Stimulated activated CD8-positive, alpha-beta memory T cell treated with anti-CD3 and anti-CD28 coated beads, Interleukin-15, amount 100 ng/mL, for 4 hours (primary cell): ENCODE data around the gene GRID1.
"Not testable (repeated sequence)": the region's sequence is repeated elsewhere in the genome, so short reads cannot be mapped to it uniquely, and the experiment has no call there.

Experiments used
- DNase-seq, 2 donors: peaks; one replicate each; pipeline ENCODE4 v3.0.0-alpha.2; 2020; ENCODE audit warnings: low read depth in 2 of 2

Gene GRID1

DNA sequence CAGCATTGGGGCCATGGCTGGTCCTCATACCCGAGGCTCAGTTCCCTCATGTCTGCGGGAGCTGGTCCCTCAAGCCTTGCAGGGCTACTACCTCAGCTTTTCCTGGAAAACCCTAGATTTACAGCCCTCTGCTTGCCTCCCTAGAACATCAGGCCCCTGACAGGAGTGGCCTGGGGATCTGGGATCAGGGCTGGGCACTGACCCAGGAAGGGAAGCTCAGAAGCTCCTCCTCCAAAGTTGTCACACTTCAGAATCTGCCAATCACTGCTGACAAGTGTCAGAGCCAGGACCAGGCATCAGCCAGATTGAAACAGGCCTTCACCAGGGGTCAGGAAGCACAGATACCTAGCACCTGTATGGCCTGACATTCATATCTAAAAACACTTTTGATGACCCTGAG, 115.2 kb downstream of the GRID1 start:
- DNase-seq, result no peak

- no peak for DNase-seq
Observed at GRCh38 chr10:86250399-86250798, 116.2 kb downstream of the GRID1 start.

DNA sequence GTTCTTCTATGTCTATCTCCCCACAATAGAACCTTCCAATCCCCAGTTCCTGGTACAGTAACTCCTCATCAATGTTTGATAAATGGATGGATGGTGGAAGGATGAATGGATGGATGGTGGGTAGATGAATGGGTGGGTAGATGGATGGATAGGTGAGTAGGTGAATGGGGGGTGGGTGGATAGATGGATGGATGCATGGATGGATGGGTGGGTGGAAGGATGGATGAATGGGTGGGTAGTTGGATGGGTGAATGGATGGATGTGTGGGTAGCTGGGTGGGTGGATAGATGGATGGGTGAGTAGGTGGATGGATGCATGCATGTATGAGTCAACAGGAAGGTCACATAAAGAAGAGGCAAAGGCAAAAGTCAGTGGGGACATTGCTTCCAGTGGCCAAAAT, 116.8 kb downstream of the GRID1 start:
- no peak for DNase-seq

- DNase-seq, result no peak
Observed at GRCh38 chr10:86248062-86248461, 118.5 kb downstream of the GRID1 start.

DNA sequence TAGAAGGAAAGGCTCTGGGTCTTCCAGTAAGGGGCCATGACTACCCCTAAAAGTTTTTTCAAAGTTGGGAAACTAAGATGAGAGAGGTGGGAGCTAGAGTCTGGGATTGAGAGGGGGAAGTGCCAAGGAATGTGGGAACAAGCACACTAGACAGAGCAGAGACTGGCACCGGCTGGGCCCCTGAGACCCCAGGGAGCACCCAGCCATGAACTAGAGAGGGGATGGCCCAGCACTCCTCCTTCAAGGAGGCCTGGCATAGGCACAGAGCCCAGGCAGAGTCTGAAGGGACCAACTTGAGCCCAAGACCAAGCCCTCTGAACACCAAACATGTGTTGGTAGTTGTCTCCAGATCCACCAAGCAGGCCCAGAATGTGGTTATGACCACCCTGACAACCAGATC, 119.0 kb downstream of the GRID1 start:
- no peak for DNase-seq

- no peak for DNase-seq
Observed at GRCh38 chr10:86247073-86247472, 119.5 kb downstream of the GRID1 start.

GRCh38 chr10:86246279-86246940, 120.2 kb downstream of the GRID1 start:
- DNase-seq, result no peak

GRCh38 chr10:86245015-86245394, 121.6 kb downstream of the GRID1 start:
- no peak for DNase-seq

- no peak for DNase-seq
Observed at GRCh38 chr10:86244297-86245014, 122.1 kb downstream of the GRID1 start.

GRCh38 chr10:86243651-86244155, 122.9 kb downstream of the GRID1 start:
- no peak for DNase-seq

DNA sequence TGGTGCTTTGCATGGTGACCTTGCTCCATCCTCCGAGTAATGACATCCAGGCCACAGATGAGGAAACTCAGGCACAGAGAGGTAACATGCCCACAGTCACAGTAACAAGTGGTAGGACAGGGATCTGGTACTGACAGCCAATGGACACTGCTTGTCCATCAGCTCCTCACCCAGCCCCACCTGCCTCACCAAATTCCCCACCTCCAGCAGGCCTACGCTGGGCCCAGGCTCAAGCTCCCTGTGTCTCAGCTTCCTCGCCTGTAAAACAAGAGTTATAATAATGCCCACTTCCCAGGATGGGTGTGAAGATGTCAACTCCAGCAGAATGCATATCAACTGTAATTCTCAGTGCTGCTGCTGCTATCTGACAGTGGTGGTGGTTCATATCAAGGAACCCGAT, 123.8 kb downstream of the GRID1 start:
- no peak for DNase-seq

- DNase-seq, result not testable (repeated sequence)
Observed at GRCh38 chr10:86238089-86238488, 128.5 kb downstream of the GRID1 start.

GRCh38 chr10:86234541-86235270, 131.9 kb downstream of the GRID1 start:
- no peak for DNase-seq

- no peak for DNase-seq
Observed at GRCh38 chr10:86234107-86234506, 132.5 kb downstream of the GRID1 start.

DNA sequence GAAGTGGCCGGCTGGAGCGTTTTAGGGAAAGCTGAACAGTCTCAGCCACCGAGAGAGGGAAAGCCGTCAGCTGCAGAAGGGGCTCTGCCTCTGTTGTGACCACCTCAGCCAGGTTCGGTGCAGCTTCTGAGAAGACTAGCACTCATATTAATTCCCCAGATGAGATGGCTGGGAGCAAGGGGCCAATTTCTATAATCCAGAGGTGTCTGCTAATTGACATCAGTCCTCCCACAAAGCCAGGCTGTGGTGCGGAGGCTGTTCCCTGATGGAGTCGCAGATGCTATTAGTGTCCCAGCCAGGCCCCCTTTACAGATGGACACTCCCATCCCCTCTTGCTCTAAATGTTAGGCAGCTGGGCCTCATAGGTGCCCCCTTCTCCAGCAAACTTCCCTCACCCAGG, 133.5 kb downstream of the GRID1 start:
- DNase-seq, result no peak

GRCh38 chr10:86232644-86233043, 134.0 kb downstream of the GRID1 start:
- DNase-seq, result no peak

- no peak for DNase-seq
Observed at GRCh38 chr10:86231796-86232560, 134.6 kb downstream of the GRID1 start.

GRCh38 chr10:86230557-86231180, 135.9 kb downstream of the GRID1 start:
- no peak for DNase-seq

- DNase-seq, result no peak
Observed at GRCh38 chr10:86229811-86230556, 136.6 kb downstream of the GRID1 start.

DNA sequence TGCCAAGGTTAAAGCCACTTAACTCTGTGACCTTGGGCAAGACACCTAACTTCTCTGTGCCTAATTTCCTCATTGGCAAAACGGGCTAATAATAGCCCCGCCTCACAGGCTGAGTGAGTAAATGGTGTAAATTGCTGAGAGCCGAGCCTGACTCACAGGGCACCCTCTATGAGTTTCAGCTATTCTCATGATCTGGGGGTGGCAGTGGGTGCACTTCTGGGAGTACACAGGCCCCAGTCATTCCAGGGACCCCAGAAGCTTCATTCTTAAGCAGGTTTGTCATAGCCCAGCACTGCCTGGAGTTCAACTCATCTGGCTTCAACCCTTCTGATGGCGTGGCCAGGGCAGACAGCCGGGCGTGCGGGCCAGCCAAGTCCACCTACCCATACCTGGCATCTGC, 137.2 kb downstream of the GRID1 start:
- DNase-seq, result no peak
